GM21529 (cell line): ENCODE measurements around the gene SPOP.
"Not testable (repeated sequence)": the region's sequence is repeated elsewhere in the genome, so short reads cannot be mapped to it uniquely, and the experiment has no call there.

Source experiments
- ATAC-seq: cut with Tn5 transposase; IDR thresholded peaks from one replicate; pipeline ENCODE4 v1.9.1; 2021; ENCODE audit not compliant: unreplicated experiment

Gene SPOP

GRCh38 chr17:49574945-49575678 is 102.8 kb downstream of the SPOP start:
- ATAC-seq, result no peak

- ATAC-seq, result no peak
These were observed 103.5 kb downstream of the SPOP start for GRCh38 chr17:49574323-49574781.

- ATAC-seq, result no peak
These were observed 104.2 kb downstream of the SPOP start for GRCh38 chr17:49573510-49574322.

- ATAC-seq, result no peak
These were observed 105.0 kb downstream of the SPOP start for GRCh38 chr17:49572806-49573420.

GRCh38 chr17:49572226-49572625 is 105.7 kb downstream of the SPOP start:
- ATAC-seq, result no peak

DNA sequence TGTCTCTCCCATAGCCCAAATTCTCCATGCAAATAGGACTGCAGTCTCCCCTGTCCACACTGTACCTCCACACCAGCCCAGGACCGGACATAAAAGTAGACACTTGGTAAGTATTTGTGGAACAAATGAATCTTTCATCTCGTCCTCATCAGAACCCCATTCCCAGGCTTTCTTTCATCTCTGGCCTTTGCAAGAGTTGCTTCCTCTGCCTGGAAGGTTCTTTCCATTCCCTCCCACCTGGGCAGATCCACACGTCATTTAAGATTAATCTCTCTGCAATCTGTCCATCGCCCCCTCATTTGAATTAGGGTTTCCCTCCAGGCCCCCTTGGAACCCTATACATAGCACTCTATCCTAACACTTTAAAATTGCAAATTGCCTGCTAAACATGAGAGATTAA is 106.1 kb downstream of the SPOP start:
- no peak for ATAC-seq

DNA sequence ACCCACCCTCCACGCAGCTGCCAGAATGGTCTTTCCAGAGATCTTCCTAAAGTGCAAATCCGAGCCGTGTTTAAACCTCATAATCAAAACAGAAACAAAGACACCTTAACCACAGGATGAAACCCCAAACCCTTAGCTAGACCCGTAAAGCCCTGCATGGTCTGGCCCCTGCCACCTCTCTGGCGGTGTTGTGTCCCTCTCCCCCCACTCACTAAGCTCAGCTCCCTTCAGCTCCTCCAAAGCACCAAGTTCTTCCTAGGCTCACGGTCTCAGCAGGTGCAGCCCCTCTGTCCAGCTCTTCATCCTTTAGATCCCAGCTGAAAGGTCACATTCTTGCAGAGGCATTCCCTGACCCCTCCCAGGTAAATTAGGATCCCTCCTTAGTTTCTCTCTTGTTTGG is 106.6 kb downstream of the SPOP start:
- no peak for ATAC-seq

DNA sequence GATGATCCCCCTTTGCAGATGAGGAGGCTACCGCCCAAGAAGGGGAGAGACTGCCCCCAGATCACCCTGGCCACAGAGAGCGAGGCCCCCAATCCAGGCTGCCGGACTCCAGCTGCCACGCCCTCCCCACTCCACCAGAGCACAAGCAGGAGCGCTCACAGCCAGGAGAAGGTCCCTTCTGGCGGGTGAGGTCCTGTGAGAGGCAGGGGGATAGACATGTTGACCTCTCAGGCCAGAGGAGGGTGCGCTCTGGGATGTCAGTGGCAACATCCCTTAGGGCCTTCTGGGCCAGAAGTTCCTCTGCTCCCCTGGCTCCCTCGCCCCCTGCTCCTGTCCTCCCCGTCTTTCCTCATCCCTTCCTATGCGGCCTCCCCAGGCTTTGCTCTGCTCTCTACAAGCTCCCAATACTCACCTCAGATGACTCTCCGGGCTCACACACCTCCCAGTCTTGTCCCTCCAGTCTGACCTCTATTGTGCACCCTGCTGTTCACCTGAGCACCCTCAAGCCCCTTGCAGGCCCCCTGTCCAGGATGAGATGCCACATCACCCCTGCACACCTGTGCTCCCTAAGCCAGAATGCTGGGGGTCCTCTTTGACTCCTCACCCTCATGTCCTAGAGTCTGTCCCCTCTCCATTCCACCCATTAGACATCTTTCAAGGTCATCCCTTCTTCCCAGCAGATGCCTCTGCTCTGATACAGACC is 107.2 kb downstream of the SPOP start:
- ATAC-seq, result no peak

DNA sequence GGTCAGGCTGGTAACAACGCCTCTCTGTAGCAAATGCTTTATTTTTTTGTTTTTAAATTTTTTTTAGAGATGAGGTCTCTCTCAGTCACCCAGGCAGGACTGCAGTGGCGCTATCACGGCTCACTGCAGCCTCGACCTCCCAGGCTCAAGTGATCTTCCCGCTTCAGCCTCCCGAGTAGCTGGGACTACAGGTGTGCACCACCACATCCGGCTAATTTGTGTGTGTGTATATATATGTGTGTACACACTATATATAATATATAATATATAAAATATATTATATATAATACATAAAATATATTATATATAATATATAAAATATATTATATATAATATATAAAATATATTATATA is 109.2 kb downstream of the SPOP start:
- not testable (repeated sequence) for ATAC-seq

- ATAC-seq, result peak; percentile 36
These were observed 109.8 kb downstream of the SPOP start for GRCh38 chr17:49567871-49568694.

- ATAC-seq, result no peak
These were observed 110.8 kb downstream of the SPOP start for GRCh38 chr17:49567104-49567521.

DNA sequence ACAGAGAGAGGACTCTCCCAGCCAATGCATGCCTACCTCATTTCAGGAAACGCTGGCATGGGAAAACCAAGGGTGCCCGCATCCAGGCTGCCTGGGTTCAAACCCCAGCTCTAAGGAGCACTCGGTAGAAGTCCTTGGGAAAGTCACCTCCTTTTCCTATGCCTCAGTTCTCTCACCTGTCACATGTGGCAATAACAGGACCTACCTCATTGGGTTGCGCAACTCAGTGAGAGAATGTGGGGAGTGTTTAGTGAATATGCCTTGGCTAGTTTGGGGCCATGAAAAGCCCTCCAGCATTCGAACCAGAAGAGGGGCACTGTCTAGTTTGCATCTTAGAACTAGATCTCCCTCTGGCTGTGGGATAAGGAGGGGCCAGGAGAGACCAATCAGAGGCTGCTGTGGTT is 111.2 kb downstream of the SPOP start:
- ATAC-seq, result no peak

DNA sequence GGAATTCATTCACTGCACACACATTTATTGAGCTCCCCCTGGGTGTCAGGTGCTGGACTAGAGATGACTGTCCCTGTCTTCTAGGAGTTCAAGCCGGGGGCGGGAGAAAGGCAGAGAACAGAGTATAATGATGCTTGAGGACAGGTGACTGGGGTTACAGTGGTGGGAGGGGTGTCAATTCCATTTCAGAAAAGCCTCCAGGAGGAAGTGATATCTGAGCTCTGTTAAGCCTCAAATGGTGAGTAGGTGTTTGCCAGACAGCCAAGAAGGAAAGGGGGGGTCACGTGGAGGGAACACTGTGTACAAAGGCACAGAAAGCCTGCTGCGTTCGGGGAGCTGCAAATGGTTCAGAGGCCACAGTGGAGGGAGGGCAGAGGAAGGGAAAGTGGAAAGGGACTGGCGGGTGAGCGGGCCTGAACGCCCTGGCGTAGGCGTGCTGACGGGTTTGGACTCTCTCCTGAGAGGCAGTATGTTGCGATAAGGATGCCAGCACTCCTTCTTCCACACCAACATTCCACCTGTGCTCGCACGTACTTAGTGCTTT is 111.9 kb downstream of the SPOP start:
- no peak for ATAC-seq

- no peak for ATAC-seq
These were observed 113.3 kb downstream of the SPOP start for GRCh38 chr17:49564638-49565037.

GRCh38 chr17:49557312-49558024 is 120.4 kb downstream of the SPOP start:
- no peak for ATAC-seq

DNA sequence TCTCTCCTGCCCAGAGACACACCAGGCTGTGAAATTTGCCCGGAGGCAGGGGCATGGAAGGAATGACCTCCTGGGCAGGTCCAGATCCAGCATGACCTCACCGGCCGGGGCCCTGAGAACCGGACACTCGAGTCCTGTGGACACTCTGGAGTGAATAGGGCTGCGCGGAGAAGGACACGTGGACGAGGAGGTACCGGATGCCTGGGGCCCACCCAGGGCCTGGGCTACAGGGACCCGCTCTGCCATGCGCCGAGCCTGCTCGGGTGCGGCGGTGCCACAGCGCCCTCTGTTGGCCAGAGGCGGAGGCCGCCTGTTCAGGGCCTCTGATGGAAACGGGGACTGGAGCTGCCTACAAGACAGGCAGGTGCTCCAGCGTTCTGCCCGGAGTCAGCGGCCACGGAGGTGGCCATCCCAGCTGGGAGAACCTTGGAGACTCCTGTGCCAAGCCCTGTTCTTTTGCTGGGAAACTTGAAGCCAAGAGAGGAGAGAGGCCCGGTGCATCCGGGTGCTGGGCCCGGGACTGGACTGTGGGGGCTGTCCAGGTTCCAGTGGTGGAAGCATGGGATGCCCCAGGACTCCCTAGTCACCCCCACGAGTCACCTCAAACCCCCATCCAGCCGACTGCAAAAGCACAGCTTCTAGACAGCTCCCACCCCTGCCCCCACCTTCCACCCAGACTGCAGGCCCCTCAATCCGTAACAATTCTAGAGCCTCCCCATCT is 121.5 kb downstream of the SPOP start:
- no peak for ATAC-seq

- no peak for ATAC-seq
These were observed 122.2 kb downstream of the SPOP start for GRCh38 chr17:49555495-49556222.
